Activated T-cell treated with anti-CD3 and anti-CD28 coated beads, Interleukin-2, amount 50 U/mL, for 48 hours (primary cell): Measurements from ENCODE around the gene CACNA1E.

Experiments
- DNase-seq, 2 experiments: peaks; one replicate each; pipeline ENCODE4 v3.0.0-alpha.2; 2020

CACNA1E gene

DNA sequence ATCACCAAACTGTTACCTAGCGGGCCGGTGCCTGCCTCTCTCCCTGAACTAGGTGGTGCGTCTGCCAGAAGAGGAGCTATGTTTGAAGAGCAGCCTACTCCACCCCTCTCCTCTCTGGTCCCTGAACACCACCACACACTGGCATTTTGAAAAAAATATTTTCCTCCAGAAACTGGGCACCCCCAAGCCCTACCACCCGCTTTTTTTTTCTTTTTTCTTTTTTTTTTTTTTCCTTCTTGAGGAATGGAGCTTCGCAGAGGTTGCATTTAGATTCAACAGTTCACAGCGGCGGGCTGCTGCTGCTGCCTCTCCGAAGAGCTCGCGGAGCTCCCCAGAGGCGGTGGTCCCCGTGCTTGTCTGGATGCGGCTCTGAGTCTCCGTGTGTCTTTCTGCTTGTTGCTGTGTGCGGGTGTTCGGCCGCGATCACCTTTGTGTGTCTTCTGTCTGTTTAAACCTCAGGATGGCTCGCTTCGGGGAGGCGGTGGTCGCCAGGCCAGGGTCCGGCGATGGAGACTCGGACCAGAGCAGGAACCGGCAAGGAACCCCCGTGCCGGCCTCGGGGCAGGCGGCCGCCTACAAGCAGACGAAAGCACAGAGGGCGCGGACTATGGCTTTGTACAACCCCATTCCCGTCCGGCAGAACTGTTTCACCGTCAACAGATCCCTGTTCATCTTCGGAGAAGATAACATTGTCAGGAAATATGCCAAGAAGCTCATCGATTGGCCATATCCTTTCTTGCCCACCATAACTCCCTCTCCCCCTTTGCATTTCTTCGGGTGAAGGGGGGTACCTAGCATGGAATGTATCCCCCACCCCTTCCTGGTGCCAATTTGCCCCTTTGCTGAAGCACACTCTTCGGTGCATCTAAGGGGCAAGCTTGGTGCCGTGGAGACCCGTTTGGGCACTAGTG, at the start of gene CACNA1E:
CACNA1E (plus strand) TSS at position 233 of the 911 bp plus-strand sequence; CDS start at position 461, 228 bp downstream.
- DNase-seq, result no peak

DNA sequence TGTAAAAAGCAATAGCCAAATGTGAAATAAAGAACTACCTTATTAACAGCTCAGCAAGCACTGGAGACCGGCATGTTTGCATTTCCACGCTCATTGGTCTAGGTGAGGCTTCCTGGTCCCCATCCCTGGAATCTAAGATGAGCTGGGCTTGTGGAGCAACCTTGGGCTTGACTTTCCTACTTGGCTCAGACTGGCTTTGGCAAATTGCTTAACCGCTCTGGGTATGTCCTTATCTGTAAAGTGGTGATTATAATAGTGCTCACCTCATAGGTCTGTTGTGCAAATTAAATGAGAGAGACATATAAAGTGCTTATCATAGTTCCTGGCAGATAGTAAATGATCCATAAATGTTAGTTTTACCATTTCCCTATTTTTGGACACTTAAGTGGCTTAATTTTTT, 49.4 kb upstream of the CACNA1E start:
- DNase-seq, result no peak

- no peak for DNase-seq
Measured at GRCh38 chr1:181438013-181438412, 45.3 kb upstream of the CACNA1E start.

GRCh38 chr1:181440510-181440909, 42.8 kb upstream of the CACNA1E start:
- DNase-seq, result no peak

DNA sequence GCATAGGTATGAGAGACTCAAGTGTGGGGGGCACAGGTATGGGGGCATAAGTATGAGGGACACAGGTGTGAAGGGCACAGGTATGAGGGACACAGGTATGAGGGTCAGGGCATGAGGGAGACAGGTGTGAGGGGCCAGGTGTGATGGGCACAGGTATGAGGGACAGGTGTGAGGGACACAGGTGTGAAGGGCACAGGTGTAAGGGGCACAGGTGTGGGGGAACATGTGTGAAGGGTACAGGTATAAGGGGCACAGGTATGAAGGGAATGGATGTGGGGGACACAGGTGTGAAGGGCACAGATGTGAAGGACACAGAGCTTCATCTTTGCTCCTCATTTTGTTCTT, 41.2 kb upstream of the CACNA1E start:
- DNase-seq, result no peak

DNA sequence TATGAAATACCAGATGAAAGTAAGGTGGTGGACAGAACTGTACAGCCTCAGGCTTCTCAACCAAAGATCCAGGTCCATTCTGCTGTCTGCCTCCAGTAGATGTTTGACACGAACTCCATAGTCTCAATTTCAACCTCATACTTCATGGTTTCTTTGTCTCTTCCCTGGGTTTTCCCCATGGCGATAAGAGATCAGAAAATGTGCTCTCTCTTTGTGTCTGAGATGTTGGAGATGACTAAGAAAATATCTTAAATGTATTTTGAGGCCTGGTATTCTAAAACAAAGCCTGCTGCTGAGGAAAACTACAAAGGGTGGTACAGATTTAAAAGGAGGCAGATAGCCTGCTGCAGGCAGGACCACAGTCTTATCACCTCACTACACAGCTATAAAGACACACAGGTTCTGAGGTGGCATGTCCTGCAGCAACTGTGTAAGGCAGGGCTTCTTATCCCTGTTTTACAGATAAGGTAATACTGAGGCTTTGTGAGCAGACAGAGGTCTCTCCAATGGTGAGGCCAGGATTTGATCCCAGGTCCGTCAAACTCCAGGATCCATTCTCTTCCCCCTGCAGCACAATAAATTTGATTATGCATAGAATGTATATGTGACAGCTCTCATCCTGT, 40.0 kb upstream of the CACNA1E start:
- no peak for DNase-seq

DNA sequence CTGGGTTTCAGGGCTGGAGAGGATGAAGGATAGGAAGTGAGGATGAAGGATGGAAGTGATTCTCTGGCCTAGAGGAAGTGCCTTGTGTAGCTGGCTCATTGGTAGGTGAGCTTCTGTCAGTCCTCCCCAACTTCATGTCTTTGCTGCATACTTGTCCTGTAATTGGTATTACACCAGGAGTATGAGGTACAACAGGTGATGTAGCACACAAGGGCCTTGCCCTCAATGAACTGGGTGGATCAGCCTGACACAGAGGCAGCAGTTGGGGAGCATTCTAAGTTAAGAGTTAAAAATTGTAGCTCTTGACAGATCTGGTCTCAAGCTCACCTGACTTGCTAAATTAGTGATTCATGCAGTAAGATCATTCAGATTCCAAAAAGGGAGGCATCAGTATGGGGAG, 37.9 kb upstream of the CACNA1E start:
- DNase-seq, result no peak

DNA sequence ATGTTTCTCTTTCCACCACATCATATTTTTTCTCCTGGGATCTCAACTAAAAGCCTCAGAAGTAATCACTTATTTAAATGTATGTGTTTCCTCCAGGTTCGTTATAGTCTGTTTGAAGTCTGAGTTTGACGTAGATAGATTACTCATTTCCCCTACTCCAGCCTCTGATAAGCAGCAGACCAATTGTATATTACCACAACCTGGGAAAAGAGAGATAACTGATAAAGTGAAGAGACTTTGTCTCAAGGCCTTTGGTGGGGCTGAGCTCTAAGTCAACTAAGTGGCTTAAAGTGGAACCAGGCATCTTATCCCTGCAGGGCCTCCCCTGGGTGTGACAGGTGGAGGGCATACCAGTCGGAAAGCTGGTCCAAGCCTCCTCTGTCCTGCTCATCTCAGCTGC, 34.9 kb upstream of the CACNA1E start:
- DNase-seq, result no peak

DNA sequence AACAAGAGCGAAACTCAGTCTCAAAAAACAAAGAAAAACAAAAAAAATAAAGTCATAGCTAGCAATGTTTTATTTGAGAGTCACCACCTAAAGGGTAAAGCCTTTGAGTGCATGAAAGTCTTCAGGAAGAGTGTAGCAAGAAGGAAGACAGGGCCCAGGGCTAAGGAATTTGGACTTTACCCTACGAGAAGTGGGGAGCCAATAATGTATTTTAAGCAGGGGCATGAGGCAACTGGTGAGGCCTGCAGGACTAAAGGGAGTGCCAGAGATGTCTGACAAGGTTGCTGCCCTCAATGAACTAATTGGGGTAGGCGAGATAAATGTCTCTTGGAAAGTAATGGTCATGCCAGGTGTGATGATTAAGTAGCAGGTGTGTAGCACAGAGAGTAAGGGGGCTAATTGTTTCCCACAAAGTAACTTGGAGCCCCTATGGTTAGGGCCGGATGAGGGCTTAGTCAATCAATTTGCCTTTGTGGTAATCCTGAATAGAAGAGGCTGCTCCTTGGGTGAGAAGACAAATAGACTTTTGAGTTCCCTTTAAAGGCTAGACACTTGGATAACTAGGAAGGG, 31.6 kb upstream of the CACNA1E start:
- DNase-seq, result no peak

- DNase-seq, result no peak
Measured at GRCh38 chr1:181452746-181453145, 30.6 kb upstream of the CACNA1E start.

DNA sequence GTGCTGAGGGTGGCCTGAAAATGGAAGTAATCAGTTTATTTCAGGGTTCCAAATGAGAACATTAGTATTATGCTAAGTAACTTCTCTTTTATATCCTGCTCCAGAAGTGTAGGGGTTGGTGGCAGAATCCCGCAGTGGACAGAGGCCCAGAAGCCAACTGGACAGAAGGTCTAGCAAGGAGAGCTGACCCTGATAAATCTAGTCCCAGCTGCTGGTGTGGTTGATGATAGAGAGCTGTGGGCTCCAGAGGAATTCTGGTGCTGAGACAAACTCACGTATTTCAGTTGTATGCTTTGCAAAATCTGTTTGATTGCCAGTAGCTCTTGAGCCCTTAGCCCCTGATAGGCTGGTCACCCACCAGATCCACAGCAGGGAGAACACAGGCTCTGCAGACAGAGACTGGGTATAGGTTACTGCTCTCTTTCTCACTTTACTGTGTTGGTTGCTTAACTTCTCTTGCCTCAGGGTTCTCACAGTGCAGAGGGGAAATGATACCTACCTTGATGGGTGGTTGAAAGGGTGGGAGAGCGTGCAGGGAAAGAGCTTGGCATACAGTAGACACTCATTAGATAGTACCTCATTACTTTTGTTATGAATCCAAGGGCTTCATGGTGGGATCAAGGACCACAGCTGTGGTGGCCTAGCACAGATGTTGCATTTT, 29.6 kb upstream of the CACNA1E start:
- DNase-seq, result no peak

- no peak for DNase-seq
Measured at GRCh38 chr1:181456551-181456950, 26.8 kb upstream of the CACNA1E start.

- no peak for DNase-seq
Measured at GRCh38 chr1:181458419-181458818, 24.9 kb upstream of the CACNA1E start.

GRCh38 chr1:181459067-181459466, 24.2 kb upstream of the CACNA1E start:
- no peak for DNase-seq

DNA sequence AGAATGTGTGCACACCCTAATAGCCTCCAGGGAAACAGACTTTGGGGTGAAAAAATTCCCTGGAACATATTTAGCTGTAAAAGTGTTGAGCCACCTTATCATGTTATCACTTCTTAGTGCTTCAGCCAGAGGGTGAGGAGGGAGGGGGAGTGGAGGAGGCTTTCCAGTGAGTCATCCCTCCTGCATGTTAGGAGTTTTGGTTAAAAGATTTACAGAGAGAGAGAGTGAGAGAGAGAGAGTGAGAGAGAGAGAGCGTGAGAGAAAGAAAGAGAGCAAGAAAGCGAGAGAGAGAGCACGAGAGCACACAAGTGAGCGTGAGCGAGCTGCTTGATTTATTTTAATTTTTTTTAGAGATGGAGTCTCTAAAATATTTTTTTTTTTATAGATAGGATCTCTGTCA, 13.5 kb upstream of the CACNA1E start:
- no peak for DNase-seq

GRCh38 chr1:181475580-181475979, 7.7 kb upstream of the CACNA1E start:
- DNase-seq, result no peak

DNA sequence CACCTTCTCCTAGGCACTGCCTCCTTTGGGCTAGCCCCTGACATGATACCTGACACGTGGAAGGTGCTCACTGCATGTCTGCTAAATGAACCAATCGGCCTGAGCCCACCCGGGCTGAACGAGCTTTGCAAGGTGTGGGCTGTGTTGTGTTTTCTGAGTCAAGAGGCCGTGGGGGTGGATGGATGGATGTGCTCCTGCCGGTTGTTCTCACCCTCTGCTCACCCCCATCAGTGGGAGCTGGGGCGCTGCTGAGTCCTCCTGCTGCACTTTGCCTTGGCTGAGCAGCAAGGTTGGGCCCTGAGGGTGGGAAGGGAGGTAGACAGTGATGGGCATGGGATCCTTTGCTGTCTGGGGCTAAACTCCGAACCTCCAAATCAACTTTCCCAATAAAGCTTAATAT, 6.7 kb upstream of the CACNA1E start:
- DNase-seq, result no peak

DNA sequence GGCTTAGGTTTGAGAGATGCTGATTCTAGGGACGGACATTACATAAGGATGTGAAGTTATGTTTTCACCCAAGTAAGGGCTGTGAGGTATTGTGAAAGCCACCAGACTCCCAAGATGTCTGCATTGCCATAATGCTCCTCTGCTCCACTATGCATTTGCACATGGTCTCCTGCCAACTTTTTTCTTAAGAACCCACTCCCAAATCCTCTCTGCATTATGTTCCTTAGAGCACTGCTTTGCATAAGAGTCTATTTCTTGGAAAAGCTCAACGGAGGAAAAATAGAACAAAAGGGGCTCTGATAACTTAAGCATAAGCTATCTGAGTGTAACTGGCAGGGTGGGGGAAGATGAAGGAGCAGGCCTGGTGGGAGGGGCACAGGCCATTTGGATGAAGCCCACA, 5.0 kb upstream of the CACNA1E start:
- no peak for DNase-seq

- DNase-seq, result no peak
Measured at GRCh38 chr1:181479137-181479745, 4.1 kb upstream of the CACNA1E start.

GRCh38 chr1:181482001-181482430, 1.3 kb upstream of the CACNA1E start:
- DNase-seq, result no peak

DNA sequence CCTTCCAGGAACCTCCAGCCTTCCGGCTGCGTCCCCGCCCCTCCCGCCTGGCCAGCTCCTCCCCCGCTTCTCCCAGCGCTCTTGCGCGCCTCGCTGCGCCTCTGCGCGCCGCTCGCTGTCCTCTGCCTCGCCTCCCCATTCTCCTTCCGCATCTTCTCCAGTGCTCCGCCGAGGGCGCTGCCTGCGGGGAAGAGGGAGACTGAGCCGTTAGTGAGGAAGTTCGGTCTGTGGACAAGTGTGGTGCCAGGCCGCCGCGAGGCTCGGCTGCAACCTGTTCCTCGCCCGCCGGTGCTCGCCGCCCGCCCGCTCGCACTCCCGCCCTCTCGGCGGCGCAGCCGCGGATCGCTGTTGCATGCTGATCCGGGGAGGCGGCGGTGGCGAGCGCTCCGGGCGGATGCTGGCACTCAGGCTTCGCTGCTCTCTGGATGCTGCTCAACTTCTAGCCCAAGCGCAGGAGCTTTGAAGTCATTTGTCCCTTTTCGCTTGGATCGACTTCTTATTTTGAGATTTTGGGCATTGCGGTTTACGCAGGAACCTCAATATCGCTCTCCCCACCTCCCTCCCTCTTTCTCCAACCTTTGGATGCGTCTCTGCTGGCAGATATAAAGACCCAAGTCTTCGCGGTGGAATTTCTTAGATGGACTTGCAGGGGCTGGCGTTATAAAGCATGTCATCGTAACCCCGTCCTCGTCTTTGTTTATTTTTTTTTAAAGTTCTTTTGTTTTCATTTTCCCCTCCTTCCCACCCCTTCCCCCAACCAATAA, 614 bp upstream of the CACNA1E start:
- DNase-seq, result peak; percentile 63 to 71

GRCh38 chr1:181484821-181485220, 1.5 kb downstream of the CACNA1E start:
- DNase-seq, result no peak
